Measurements from ENCODE around the gene CEP95.

CEP95 gene

GRCh38 chr17:64520359-64520758 lies 13.6 kb downstream of the CEP95 start:
- DNase-seq, result no peak

GRCh38 chr17:64527914-64528313 lies 21.1 kb downstream of the CEP95 start:
- no peak for DNase-seq

DNA sequence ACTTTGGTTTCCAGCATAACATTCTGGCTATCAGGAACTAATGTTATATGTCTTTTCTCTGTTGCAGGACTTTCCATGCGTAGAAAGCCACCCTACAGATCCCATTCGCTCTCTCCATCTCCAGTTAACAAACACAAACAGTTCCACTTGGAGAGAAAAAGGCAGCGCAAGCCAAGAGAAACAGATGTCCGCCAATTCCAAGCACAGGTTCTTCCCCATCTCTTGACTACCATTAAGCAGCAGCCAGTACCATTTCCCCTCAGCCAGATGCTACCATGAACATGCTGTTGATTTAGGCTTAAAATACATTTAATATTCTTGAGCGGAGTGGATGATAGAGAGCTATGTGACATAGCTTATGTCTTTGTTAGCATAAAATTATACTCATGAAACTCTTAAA lies 22.4 kb downstream of the CEP95 start:
- no peak for DNase-seq

DNA sequence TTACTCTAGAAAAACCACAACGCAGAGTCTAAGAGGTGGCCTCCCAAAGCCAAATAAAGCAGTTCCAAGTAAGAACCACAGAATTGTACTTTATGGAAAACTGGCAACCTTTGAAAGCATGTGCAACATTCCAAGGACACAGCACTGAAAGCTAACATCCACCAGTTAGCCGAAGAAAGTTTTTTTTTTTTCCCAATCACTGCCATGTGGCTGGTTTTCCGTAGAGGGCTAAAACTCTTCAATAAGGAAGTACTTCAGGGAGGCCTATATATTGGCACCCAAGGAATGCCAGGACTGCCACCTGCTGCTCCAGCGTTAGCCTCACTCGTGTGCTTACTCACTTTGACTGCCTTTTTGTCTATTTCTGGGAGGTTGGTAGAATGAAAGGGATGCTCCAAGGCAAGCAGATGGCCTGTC lies 25.2 kb downstream of the CEP95 start:
- no peak for DNase-seq

DNA sequence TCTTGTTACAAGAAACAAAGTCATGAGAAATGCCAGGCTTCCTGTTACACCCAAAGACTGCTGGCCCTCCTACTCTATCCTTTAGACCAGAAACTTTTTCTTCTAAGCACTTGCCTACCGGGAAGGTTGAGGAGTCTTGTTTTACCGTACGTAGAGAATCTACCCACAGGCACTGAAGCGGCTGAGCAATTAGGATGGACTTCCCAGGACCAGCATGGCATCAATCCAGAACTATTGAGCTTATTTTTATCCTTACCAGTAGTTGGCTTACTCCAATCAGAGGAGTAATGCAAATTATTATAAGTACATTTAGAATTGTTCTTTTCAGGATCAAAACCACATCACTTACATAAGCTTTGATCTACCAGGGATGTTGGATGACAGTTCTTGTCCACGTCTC lies 25.6 kb downstream of the CEP95 start:
- no peak for DNase-seq

DNA sequence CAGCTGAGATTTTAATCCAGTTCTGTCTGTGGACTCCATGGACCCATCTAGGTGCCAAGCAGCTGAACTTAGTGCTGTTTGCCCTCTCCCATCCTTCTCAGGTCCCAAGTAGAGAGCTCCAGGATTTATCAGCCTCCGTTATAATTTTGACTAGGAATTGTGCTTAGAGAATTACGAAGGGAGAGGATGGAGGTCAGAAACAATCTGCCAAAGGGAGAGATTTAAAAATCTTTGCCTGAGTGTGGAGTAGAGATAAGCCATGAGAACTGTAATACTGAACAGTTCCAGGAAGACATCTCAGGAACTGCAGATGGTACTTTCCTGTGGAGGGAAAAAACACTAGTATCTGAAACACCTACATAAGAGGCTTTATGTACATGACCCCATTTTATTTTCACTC lies 27.0 kb downstream of the CEP95 start:
- DNase-seq, result no peak

DNA sequence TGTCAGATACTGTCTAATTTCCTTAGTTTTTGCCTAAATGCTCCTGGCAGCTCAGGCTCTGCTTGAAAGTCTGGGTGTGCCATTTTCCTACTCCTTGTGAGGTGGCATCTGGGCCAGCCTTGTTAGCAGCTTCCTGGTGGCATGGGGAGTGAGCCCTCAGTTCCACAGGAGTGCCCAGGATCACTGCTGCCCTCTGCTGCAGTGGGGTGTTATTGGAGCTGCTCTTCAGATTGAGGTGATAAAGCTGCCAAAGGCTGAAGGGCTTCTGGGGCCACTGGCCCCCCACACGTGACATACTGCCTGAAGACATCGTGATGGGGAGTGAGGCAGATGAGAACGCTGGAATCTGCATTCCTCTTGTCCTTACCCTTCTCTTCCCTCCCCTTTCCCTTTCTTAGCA lies 27.4 kb downstream of the CEP95 start:
- no peak for DNase-seq

DNA sequence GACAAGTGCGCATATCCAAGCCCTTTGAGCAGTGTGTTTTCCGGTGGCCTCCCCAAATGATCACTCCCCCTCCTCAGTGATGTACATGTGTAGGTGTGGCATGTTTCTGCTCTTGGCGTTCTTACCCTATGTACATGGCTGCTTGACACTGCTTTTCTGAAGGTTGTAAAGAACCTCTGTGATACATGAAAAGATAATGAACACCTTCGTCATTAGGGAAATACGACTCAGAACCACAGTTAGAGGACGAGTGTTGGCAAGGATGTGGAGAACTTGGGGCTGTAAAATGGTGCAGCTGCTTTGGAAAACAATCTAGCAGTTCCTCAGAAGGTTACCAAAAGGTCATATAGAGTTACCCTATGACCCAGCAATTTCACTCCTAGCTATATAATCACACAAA lies 28.6 kb downstream of the CEP95 start:
- no peak for DNase-seq

GRCh38 chr17:64536913-64537312 lies 30.1 kb downstream of the CEP95 start:
- no peak for DNase-seq

DNA sequence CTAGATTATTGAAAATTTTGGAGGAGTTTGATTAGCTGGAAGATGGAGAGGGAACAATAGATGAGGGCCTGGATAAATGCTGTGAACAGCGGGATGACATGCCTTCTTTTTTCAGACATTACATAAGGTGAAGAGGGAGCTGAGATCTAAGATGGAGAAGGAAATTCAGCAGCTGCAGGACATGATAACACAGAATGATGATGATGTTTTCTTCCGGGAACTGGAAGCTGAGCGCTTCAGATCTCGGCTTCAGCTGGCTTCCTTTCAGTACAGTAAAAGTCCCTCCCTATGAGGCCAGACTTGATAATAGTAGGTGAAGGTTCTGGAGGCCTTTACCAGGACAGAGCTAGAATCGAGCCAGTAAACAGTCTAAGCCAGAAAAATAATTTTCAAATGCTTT lies 30.7 kb downstream of the CEP95 start:
- no peak for DNase-seq

- DNase-seq, result no peak
These were observed 31.8 kb downstream of the CEP95 start for GRCh38 chr17:64538508-64539130.

- no peak for DNase-seq
These were observed 33.5 kb downstream of the CEP95 start for GRCh38 chr17:64540118-64540776.

DNA sequence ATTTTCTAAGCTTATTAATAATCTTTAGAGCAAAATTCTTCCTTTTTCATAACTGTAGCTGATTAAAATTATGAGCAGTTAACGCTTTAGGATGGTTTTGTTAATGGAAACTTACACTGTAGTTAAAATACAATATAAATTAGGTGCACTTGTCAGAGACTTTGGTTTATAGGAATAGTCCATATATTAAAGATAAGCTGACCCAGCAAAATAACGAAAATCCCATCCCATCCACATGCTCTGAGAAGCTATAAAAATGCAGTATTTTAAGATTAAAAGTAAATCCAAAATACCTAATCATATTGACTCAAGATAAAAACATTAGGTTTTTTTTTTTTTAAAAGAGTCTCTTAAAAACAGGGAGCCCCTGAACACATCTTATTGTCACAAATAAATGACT lies 38.0 kb downstream of the CEP95 start:
- DNase-seq, result no peak

DNA sequence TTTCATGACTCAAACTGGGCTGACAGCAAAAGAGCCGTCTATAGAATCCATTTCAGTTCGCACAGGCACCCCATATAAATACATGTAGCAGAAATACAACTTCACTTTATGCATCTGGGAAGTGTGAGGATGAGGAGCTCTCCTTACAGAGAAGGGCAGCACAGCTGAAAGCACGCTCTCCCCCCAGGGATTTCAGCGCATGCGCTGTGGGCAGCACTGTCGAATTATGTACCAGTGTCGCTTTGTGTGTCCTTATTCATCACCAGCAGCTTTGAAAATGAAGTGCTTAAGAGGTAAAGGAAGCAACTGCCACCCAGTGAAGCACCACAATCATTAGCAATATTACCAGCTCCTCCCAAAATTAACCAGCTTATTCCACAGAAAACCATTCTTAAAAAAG lies 39.9 kb downstream of the CEP95 start:
- no peak for DNase-seq

DNA sequence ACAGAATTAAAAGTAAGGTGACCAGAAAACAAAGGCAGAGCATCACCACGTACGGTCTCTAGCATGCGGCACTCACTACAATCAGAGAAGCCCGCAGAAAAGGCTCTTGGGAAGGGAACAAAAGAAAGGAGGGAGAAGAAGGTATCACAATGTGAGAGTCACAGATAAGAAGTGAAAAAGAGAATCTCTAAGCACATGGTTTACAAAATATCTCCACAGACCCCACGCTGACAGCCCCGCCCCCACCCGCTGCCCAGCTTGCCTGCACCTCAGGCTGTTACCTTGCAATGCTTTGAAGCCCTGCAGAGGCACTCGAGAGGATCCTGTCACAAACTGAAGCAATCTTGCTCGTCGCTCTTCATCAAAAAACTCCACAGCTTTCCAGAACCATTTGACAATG lies 40.5 kb downstream of the CEP95 start:
- no peak for DNase-seq

DNA sequence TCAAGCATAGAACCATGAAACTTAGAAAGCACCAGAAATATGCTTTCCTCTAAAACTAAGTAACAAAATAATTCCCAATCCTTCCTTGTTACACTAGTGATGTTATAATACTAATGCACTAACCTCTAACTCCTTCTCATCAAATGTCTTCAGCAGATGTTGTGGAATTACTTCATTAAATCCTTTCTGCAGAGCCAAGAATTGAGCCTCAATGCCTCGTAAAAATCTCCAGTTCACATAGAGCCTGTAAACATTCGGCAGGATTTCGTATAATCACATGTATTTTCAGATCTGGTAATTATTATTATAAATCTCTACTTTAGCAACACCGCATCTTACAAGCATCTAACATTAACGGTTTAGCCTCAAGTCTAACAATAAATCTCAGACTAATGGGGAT lies 44.7 kb downstream of the CEP95 start:
- no peak for DNase-seq

- no peak for DNase-seq
These were observed 47.4 kb downstream of the CEP95 start for GRCh38 chr17:64554028-64554637.

- no peak for DNase-seq
These were observed 48.5 kb downstream of the CEP95 start for GRCh38 chr17:64555281-64555680.

GRCh38 chr17:64564098-64564497 lies 57.3 kb downstream of the CEP95 start:
- DNase-seq, result no peak

- no peak for DNase-seq
These were observed 58.8 kb downstream of the CEP95 start for GRCh38 chr17:64565563-64565962.

DNA sequence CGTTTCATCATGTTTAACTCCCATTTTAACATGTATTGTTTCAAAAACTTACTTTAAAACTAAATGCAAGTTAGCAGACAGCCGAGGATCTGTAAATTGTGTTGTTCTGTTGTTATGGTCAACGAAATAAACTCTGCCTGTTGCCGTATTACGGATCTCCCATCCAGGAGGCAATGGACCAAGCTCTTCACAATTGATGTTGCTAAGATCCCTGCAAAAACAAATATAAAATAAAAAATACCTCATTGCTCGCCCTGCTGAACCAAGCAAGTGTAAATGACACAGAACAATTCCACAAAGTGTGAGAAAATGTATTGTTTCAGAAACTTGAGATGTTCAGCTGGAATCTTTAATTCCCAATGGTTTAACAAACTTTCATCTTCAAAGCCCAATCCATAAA lies 65.0 kb downstream of the CEP95 start:
- DNase-seq, result no peak

DNA sequence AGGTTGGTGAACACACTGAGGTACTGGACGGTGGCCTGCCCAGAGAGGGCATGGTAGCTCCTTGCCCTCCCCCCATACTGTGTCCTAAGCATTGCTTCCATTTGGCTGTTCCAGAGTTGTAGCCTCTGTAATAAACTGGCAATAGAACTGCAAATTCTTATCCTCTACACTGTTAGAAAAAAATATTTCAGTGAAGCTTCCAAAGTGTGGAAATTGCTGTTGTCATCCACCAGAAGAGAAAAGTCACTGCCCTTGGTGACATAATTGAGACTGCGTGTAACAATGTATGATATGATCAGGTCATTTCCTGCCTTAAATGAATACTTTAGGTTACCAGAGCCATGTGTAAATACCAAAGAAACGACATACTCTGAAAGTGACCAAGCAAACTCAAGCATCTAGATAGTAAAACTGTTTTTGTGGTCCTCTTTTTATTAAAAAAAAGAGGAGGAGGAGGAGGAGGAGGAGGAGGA lies 65.9 kb downstream of the CEP95 start:
- DNase-seq, result no peak

DNA sequence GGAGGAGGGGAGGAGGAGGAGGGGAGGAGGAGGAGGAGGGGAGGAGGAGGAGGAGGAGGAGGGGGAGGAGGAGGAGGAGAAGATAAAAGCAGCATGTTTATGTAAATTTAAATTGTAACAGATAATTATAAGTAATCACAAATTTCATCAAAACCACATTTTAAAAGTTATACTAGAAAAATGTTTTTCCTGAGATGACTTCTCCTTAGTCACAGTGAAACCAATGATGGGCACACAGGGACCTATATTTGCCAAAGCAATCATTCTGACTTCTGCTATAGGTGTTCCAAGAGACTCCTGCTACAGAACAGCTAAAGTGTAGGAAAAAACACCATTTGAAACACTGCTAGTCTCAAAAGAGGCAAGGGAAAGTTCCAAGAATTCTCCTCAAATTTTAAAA lies 66.4 kb downstream of the CEP95 start:
- no peak for DNase-seq

DNA sequence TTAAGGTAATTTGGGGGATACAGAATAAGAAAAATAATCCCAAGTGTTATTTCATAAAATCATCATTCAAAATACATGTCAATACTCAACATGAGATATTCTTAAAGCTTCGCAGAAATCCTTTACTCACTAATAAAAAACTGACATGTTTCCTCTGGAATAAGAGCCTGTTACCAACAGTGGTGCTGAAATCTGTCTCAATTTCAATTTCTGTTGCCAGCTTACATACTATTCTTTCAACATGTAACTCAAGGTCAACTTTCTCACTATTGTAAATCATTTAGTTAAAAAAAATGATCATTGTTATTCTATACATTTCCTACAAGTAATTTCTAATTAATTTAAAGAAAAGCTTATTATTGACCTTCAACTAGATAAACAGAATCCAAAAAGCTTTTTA lies 67.9 kb downstream of the CEP95 start:
- DNase-seq, result no peak

DNA sequence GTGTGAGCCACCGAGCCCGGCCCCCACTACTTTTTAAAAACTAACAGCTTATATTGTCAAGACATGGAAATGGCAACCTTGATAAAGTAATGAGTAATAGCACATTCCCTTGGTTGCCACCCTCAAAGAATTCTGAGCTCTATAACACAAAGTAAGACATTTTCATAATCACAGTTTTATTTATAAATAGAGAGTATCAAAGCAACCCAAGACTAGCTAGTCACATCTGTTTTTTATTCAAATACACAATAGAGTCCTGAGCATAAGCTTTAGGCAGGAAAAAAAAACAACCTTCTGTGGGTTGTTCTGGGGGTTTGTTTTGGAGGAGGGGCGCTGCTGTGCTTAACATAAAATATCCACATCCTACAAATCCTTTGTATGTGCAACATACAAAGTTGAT lies 68.7 kb downstream of the CEP95 start:
- DNase-seq, result no peak
